Measurements from ENCODE around the gene CD200.
"Not testable (repeated sequence)": the region's sequence is repeated elsewhere in the genome, so short reads cannot be mapped to it uniquely, and the experiment has no call there.

GRCh38 chr3:112404924-112405549 lies 72.1 kb downstream of the CD200 start:
- TF ChIP-seq E2F3 (CRISPR knock-in tag; IDR thresholded peaks at IDR 0.05); ZNF280A (IDR thresholded peaks at IDR 0.05; ENCODE audit: low read depth, partially characterized antibody); CEBPB (tag; IDR thresholded peaks at IDR 0.05); ETV1 (tag; conservative IDR thresholded peaks at IDR 0.05; ENCODE audit: low read depth); ZNF253 (CRISPR knock-in tag; conservative IDR thresholded peaks at IDR 0.05); MEF2A (IDR thresholded peaks at IDR 0.05; ENCODE audit: control insufficient read depth, low read depth, low read length); MAX (CRISPR knock-in tag; IDR thresholded peaks at IDR 0.05); CC2D1A (IDR thresholded peaks at IDR 0.05); ZNF274 (IDR thresholded peaks at IDR 0.05; ENCODE audit: borderline replicate concordance, low read depth, low read length); CTCF (IDR thresholded peaks at IDR 0.05 in 2 of 3, conservative IDR thresholded peaks at IDR 0.05 in 1 of 3; ENCODE audit: insufficient read depth in 2 of 3, low read depth in 1 of 3, low read length in 3 of 3): not testable (repeated sequence)

All from K562 (cell line).